Stimulated activated naive CD8-positive, alpha-beta T cell treated with anti-CD3 and anti-CD28 coated beads, Interleukin-15, amount 100 ng/mL, for 72 hours (primary cell): ENCODE data around the gene MALSU1.

Source experiments
- ATAC-seq: fragments of 150-1000 bp; cut with Tn5 transposase; 2 replicates; pipeline ENCODE4 v1.10.0; 2021; ENCODE audit warnings: mild to moderate bottlenecking, moderate library complexity
- DNase-seq, 2 donors: peaks; one replicate each; pipeline ENCODE4 v3.0.0; 2021 to 2022
- H3K27ac Mint-ChIP-seq, 2 donors: one replicate each; pipeline ENCODE4 v1.8.0; 2022; ENCODE audit warnings: mild to moderate bottlenecking in 2 of 2, mixed read lengths in 2 of 2, moderate library complexity in 2 of 2
- H3K27me3 Mint-ChIP-seq: one replicate; pipeline ENCODE4 v1.8.0; 2022; ENCODE audit warnings: mixed read lengths
- H3K4me1 Mint-ChIP-seq: one replicate; pipeline ENCODE4 v1.8.0; 2022; ENCODE audit warnings: mild to moderate bottlenecking, mixed read lengths
- H3K4me3 Mint-ChIP-seq, 2 donors: one replicate each; pipeline ENCODE4 v1.8.0; 2022; ENCODE audit warnings: mild to moderate bottlenecking in 2 of 2, mixed read lengths in 2 of 2, moderate library complexity in 1 of 2
- H3K9me3 Mint-ChIP-seq, 2 donors: one replicate each; pipeline ENCODE4 v1.8.0; 2022; ENCODE audit warnings: mixed read lengths in 2 of 2

Gene MALSU1

GRCh38 chr7:23298885-23299769, at the start of gene MALSU1:
Gene MALSU1 (plus strand): TSS chr7:23299339. CDS start chr7:23299353, 14 bp downstream.
- Mint-ChIP-seq H3K27ac (peak within 1 kb of the TSS; percentile 81 to 94), H3K9me3 (peaks cover 0 to 4% of the 10 kb centered on the region in 2 donors), H3K4me3 (peak within 1 kb of the TSS; percentile 83 to 88), H3K4me1 (peaks cover 41% of the 10 kb centered on the region), H3K27me3 (no peaks in the 10 kb centered on the region)
- peak; percentile 94 to 96 for DNase-seq
- peak; percentile 98 for ATAC-seq

GRCh38 chr7:23249486-23249885, 49.7 kb upstream of the MALSU1 start:
- H3K4me1 Mint-ChIP-seq, result peaks cover 7% of the 10 kb centered on the region
- ATAC-seq (no peak), DNase-seq (no peak)
- no peak overlapping the region for H3K27ac Mint-ChIP-seq
- H3K27me3 Mint-ChIP-seq, result peaks cover 93% of the 10 kb centered on the region
- H3K9me3 Mint-ChIP-seq, result peaks cover 8 to 15% of the 10 kb centered on the region in 2 donors
- H3K4me3 Mint-ChIP-seq, result no peak overlapping the region

GRCh38 chr7:23254051-23254681, 45.0 kb upstream of the MALSU1 start:
- DNase-seq (no peak), ATAC-seq (no peak)
- peaks cover 65% of the 10 kb centered on the region for H3K27me3 Mint-ChIP-seq
- H3K4me3 Mint-ChIP-seq, result no peak overlapping the region
- H3K9me3 Mint-ChIP-seq, result peaks cover 8 to 15% of the 10 kb centered on the region in 2 donors
- no peaks in the 10 kb centered on the region for H3K4me1 Mint-ChIP-seq
- no peak overlapping the region for H3K27ac Mint-ChIP-seq

GRCh38 chr7:23256731-23257130, 42.4 kb upstream of the MALSU1 start:
- Mint-ChIP-seq H3K9me3 (peaks cover under 1 to 8% of the 10 kb centered on the region in 2 donors), H3K4me3 (no peak overlapping the region), H3K27me3 (peaks cover 42% of the 10 kb centered on the region), H3K27ac (no peak overlapping the region), H3K4me1 (no peaks in the 10 kb centered on the region)
- DNase-seq, result no peak
- ATAC-seq, result no peak

DNA sequence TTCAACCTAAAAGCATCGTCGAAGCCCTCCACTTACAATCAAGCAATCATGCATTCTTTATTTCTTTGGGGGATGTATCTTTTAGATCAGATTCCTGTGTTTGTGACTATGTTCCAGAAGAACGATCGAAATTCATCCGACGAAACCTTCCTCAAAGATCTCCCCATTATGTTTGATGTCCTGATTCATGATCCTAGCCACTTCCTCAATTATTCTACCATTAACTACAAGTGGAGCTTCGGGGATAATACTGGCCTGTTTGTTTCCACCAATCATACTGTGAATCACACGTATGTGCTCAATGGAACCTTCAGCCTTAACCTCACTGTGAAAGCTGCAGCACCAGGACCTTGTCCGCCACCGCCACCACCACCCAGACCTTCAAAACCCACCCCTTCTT, 38.8 kb upstream of the MALSU1 start:
- H3K27me3 Mint-ChIP-seq, result peaks cover 16% of the 10 kb centered on the region
- H3K27ac Mint-ChIP-seq, result no peak overlapping the region
- ATAC-seq, result no peak
- no peak for DNase-seq
- no peaks in the 10 kb centered on the region for H3K9me3 Mint-ChIP-seq
- no peak overlapping the region for H3K4me3 Mint-ChIP-seq
- H3K4me1 Mint-ChIP-seq, result no peaks in the 10 kb centered on the region

GRCh38 chr7:23261843-23262452, 37.2 kb upstream of the MALSU1 start:
- no peaks in the 10 kb centered on the region for H3K9me3 Mint-ChIP-seq
- DNase-seq (peak; percentile 50 to 55), ATAC-seq (peak; percentile 81)
- no peak overlapping the region for H3K4me3 Mint-ChIP-seq
- H3K27ac Mint-ChIP-seq, result no peak overlapping the region
- peaks cover 16% of the 10 kb centered on the region for H3K27me3 Mint-ChIP-seq
- no peaks in the 10 kb centered on the region for H3K4me1 Mint-ChIP-seq

DNA sequence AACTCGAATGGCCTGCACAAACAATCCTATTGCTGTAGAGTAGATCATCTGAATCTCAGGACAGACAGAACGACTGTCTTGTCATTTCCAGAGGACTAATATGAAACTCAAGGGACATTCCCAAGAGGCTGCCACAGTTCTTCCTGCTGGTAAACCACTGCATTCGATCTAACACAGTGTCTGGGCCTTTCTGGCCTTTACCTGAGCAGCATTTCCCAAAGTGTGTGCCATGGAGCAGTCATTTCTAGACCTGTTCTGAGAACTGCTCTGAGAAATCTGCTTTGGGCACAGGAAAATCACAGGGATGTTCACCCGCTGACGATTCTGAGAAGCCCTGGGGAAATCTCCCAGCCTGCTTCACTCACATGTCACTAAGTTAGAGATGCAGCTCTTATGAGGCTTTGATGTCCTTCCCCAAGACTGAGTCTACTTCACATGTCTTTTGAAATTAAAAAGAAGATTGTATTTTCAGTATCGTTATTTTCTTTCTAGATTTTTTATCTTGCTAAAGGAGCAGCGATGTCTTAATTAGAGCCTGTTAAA, 34.2 kb upstream of the MALSU1 start:
- H3K27me3 Mint-ChIP-seq, result no peaks in the 10 kb centered on the region
- ATAC-seq (no peak), DNase-seq (no peak)
- no peaks in the 10 kb centered on the region for H3K9me3 Mint-ChIP-seq
- no peak overlapping the region for H3K27ac Mint-ChIP-seq
- no peak overlapping the region for H3K4me3 Mint-ChIP-seq
- H3K4me1 Mint-ChIP-seq, result no peaks in the 10 kb centered on the region

DNA sequence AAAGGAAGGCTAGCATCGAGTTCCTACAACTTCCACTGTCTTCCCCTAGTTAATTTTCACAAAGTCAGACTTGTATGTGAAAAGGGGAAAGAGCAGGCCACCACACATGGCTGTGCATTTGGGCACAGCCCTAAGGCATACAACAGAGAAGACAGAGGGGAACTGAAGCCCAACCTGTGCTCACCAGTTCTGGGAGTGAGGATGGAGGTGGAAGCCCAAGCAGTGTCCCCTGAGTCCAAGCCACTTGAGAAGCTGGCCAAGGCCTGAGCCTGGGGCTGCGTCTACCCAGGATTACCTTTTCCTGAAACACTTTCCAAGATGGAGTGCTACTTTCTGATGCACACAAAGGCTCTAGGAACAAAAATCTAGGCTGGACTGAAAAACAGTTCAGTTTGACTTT, 32.2 kb upstream of the MALSU1 start:
- ATAC-seq (no peak), DNase-seq (no peak)
- Mint-ChIP-seq H3K4me1 (no peaks in the 10 kb centered on the region), H3K9me3 (no peaks in the 10 kb centered on the region), H3K27me3 (peaks cover 1% of the 10 kb centered on the region), H3K4me3 (no peak overlapping the region), H3K27ac (no peak overlapping the region)

- ATAC-seq, result no peak
- Mint-ChIP-seq H3K27ac (no peak overlapping the region), H3K27me3 (peaks cover 5% of the 10 kb centered on the region), H3K4me3 (no peak overlapping the region), H3K4me1 (peaks cover 4% of the 10 kb centered on the region), H3K9me3 (no peaks in the 10 kb centered on the region)
- no peak for DNase-seq
These were observed 31.8 kb upstream of the MALSU1 start for GRCh38 chr7:23267357-23267756.

- H3K27me3 Mint-ChIP-seq, result peaks cover 8% of the 10 kb centered on the region
- H3K4me3 Mint-ChIP-seq, result no peak overlapping the region
- no peaks in the 10 kb centered on the region for H3K9me3 Mint-ChIP-seq
- no peak for ATAC-seq
- H3K4me1 Mint-ChIP-seq, result peaks cover 12% of the 10 kb centered on the region
- DNase-seq, result no peak
- no peak overlapping the region for H3K27ac Mint-ChIP-seq
These were observed 31.0 kb upstream of the MALSU1 start for GRCh38 chr7:23268167-23268566.

GRCh38 chr7:23268746-23269145, 30.4 kb upstream of the MALSU1 start:
- DNase-seq (no peak), ATAC-seq (no peak)
- peaks cover 18% of the 10 kb centered on the region for H3K4me1 Mint-ChIP-seq
- H3K4me3 Mint-ChIP-seq, result no peak overlapping the region
- no peaks in the 10 kb centered on the region for H3K9me3 Mint-ChIP-seq
- H3K27ac Mint-ChIP-seq, result no peak overlapping the region
- peaks cover 8% of the 10 kb centered on the region for H3K27me3 Mint-ChIP-seq

GRCh38 chr7:23272275-23272674, 26.9 kb upstream of the MALSU1 start:
- DNase-seq (no peak), ATAC-seq (no peak)
- Mint-ChIP-seq H3K4me3 (no peak overlapping the region), H3K27me3 (peaks cover 8% of the 10 kb centered on the region), H3K27ac (no peak overlapping the region), H3K4me1 (peaks cover 25% of the 10 kb centered on the region), H3K9me3 (no peaks in the 10 kb centered on the region)

GRCh38 chr7:23273141-23273599, 26.0 kb upstream of the MALSU1 start:
- Mint-ChIP-seq H3K4me1 (peaks cover 25% of the 10 kb centered on the region), H3K9me3 (no peaks in the 10 kb centered on the region), H3K27ac (peak overlapping the region in 1 of 2 donors; percentile 83), H3K4me3 (peak overlapping the region; percentile 80), H3K27me3 (peaks cover 8% of the 10 kb centered on the region)
- peak; percentile 98 for ATAC-seq
- peak; percentile 83 to 89 for DNase-seq

DNA sequence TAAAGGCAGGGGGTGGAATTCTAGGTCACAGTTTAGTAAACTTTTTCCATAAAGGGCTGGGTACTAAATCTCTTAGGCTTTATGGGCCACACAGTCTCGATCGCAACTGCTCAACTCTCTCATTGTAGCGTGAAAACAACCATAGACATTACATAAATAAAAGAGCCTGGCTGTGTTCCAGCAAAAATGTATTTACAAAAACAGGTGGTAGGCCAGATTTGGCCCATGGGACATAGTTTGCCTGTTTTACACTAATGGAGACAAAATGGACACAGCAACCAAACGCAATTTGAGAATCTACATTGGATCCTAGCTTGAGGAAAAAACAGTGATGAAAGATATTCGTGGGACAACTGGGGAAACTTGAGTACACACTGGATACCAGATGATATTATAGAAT, 23.2 kb upstream of the MALSU1 start:
- peaks cover 25% of the 10 kb centered on the region for H3K4me1 Mint-ChIP-seq
- ATAC-seq, result no peak
- peaks cover 8% of the 10 kb centered on the region for H3K27me3 Mint-ChIP-seq
- no peaks in the 10 kb centered on the region for H3K9me3 Mint-ChIP-seq
- H3K4me3 Mint-ChIP-seq, result no peak overlapping the region
- no peak overlapping the region for H3K27ac Mint-ChIP-seq
- no peak for DNase-seq

DNA sequence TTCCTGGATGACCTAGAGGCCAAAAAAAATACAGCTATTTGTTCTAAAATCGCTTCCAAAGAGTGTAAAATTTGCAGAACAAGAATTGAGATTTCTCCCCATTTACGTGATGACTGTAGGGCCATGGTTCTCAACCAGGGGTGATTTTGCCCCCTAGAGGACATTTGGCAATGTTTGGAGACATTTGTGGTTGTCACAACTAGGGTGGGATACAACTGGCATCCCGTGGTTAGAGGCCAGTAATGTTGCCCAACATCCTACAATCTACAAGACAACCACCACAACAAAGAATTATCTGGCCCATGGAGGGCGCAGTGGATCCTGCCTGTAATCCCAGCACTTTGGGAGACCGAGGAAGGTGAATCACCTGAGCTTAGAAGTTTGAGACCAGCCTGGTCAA, 22.8 kb upstream of the MALSU1 start:
- no peak overlapping the region for H3K4me3 Mint-ChIP-seq
- DNase-seq (no peak), ATAC-seq (no peak)
- peaks cover 8% of the 10 kb centered on the region for H3K27me3 Mint-ChIP-seq
- peaks cover 25% of the 10 kb centered on the region for H3K4me1 Mint-ChIP-seq
- H3K9me3 Mint-ChIP-seq, result no peaks in the 10 kb centered on the region
- no peak overlapping the region for H3K27ac Mint-ChIP-seq

- Mint-ChIP-seq H3K9me3 (no peaks in the 10 kb centered on the region), H3K27me3 (peaks cover 6% of the 10 kb centered on the region), H3K4me1 (peaks cover 25% of the 10 kb centered on the region), H3K27ac (no peak overlapping the region), H3K4me3 (no peak overlapping the region)
- no peak for ATAC-seq
- no peak for DNase-seq
These were observed 22.2 kb upstream of the MALSU1 start for GRCh38 chr7:23276947-23277346.
